ENCODE results near the gene SLC43A2. TPM values are rescaled to one million over a fixed set of nuclear protein-coding genes. Genes with fewer than 3 reads are reported as not detected.

The SLC43A2 gene
- total RNA-seq, 1 experiment from 2014 or later, result 12.9 TPM

- H3K27me3 ChIP-seq (ENCODE audit: insufficient read depth, low read length), result no peaks in the 10 kb centered on the region
- no peak for TF ChIP-seq CTCF (conservative IDR thresholded peaks at IDR 0.05)
- H2AK5ac ChIP-seq (ENCODE audit: insufficient read length, low read length), result no peak overlapping the region
- no peak overlapping the region for H2BK15ac ChIP-seq (ENCODE audit: low read depth, low read length)
- no peak for DNase-seq
- no peak overlapping the region for H3K14ac ChIP-seq (ENCODE audit: insufficient read depth, low read length)
- no peaks in the 10 kb centered on the region for H3K23me2 ChIP-seq (ENCODE audit: insufficient read length, low read depth, low read length, poor library complexity, severe bottlenecking)
- H2BK5ac ChIP-seq (ENCODE audit: insufficient read length, low read length), result no peak overlapping the region
- no peaks in the 10 kb centered on the region for H3K79me2 ChIP-seq (ENCODE audit: insufficient read depth, low read length)
- no peak overlapping the region for H3K9ac ChIP-seq (ENCODE audit: extremely low read depth, insufficient read length, low read length)
- H4K8ac ChIP-seq (replicated peaks; ENCODE audit: insufficient read length, low read depth, low read length), result no peak overlapping the region
- H4K5ac ChIP-seq (ENCODE audit: insufficient read length, low read depth, low read length), result no peak overlapping the region
- no peak overlapping the region for H3K56ac ChIP-seq (ENCODE audit: insufficient read length, low read depth, low read length)
- H3K18ac ChIP-seq (ENCODE audit: insufficient read length, low read depth, low read length), result no peak overlapping the region
- H4K91ac ChIP-seq (ENCODE audit: insufficient read length, low read depth, low read length), result no peak overlapping the region
- H2AFZ ChIP-seq (ENCODE audit: low read length), result no peak overlapping the region
- no peak overlapping the region for H3K27ac ChIP-seq (ENCODE audit: insufficient read length, low read depth, low read length)
- H3T11ph ChIP-seq (ENCODE audit: low read length), result no peak overlapping the region
- no peak overlapping the region for H3K4me2 ChIP-seq (ENCODE audit: insufficient read depth, insufficient read length, low read length)
- H4K20me1 ChIP-seq (ENCODE audit: control insufficient read depth, insufficient read depth, insufficient read length), result no peaks in the 10 kb centered on the region
- no peak overlapping the region for H2BK120ac ChIP-seq (ENCODE audit: low read depth, low read length, poor library complexity, severe bottlenecking)
- no peak overlapping the region for H3K23ac ChIP-seq (ENCODE audit: insufficient read length, low read depth, low read length)
- no peak overlapping the region for H2BK20ac ChIP-seq (ENCODE audit: low read depth, low read length, poor library complexity, severe bottlenecking)
- no peaks in the 10 kb centered on the region for H3K9me3 ChIP-seq (ENCODE audit: control insufficient read depth, low read depth, low read length)
- H3K36me3 Mint-ChIP-seq (ENCODE audit: insufficient read depth in 1 of 3, low read depth in 3 of 3), result peaks cover 2 to 12% (median 7%) of the 10 kb centered on the region in 3 experiments; a peak in 5 of 7 replicates
- H2BK12ac ChIP-seq (ENCODE audit: insufficient read length, low read depth, low read length), result no peak overlapping the region
- no peaks in the 10 kb centered on the region for H3K27me3 Mint-ChIP-seq (ENCODE audit: low read depth)
- H3K27ac Mint-ChIP-seq, result peak overlapping the region in 2 of 3 experiments; percentile 46 to 67; a peak in 1 of 7 replicates
- WGBS (ENCODE audit: extremely low coverage, insufficient read length, low lambda C conversion rate), result no CpG with 5 or more reads among the region's 10 CpGs
- peaks cover 0 to 2% of the 10 kb centered on the region in 2 experiments; a peak in 1 of 4 replicates for H3K4me1 Mint-ChIP-seq
- no peaks in the 10 kb centered on the region for H3K4me1 ChIP-seq (ENCODE audit: insufficient read depth, low read length)
- H3K9me3 Mint-ChIP-seq, result no peaks in the 10 kb centered on the region
- no peak overlapping the region for H3K4ac ChIP-seq (ENCODE audit: low read depth, low read length)
- no peak overlapping the region for H3K4me3 Mint-ChIP-seq
- no peaks in the 10 kb centered on the region for H3K79me1 ChIP-seq (ENCODE audit: insufficient read depth, low read depth, low read length, poor library complexity, severe bottlenecking)
Measured at GRCh38 chr17:1611715-1612114, 16.9 kb downstream of the SLC43A2 start.

Data from H9 (cell line).